HepG2 (cell line): ENCODE measurements around the gene CLIC5. TPM values are rescaled to one million over a fixed set of nuclear protein-coding genes. Genes with fewer than 3 reads are reported as not detected.

Experiments
- ATAC-seq: fragments of 200-7000 bp; cut with Tn5 transposase; 3 replicates; pipeline ENCODE4 v1.9.1; 2020; ENCODE audit warnings: mild to moderate bottlenecking, moderate library complexity
- BruUV-seq: library from RNA; stranded (reverse); fragments of 400-500 nt; replicated peaks from 2 replicates; lab custom pipeline; 2021; lab: Mats Ljungman, UMichigan
- CTCF ChIA-PET: fragments of 300-600 bp; formaldehyde crosslinking; extraction: SDS; loops from one replicate; lab custom pipeline; 2021; ENCODE audit warnings: low total read pairs, inconsistent platforms, low intra/inter-chr PET ratio; lab: Yijun Ruan, JAX
- POLR2A ChIA-PET: fragments of 350-600 bp; sonication (Branson Sonifier 250); formaldehyde crosslinking; loops from one replicate; lab custom pipeline; 2020; ENCODE audit warnings: antibody characterized with exemption, inconsistent platforms; lab: Yijun Ruan, JAX
- DNase-seq: peaks from one replicate; pipeline ENCODE4 v3.0.0-alpha.2; 2015; ENCODE audit warnings: low spot score
- FAIRE-seq: peaks from 3 replicates; lab custom pipeline; 2011; peaks lifted over from hg19 to GRCh38; lab: Jason Lieb, UNC
- H2AFZ ChIP-seq: one replicate; pipeline ENCODE4 v1.6.1; 2011; ENCODE audit warnings: low read length, inconsistent platforms
- H3K27ac ChIP-seq: fragments of 300-600 bp; 3 replicates; pipeline ENCODE4 v1.8.0; 2011; ENCODE audit warnings: mixed run types, mild to moderate bottlenecking, mixed read lengths, low read length, inconsistent platforms; ENCODE audit not compliant: insufficient read depth; ENCODE audit errors: extremely low read length
- H3K27me3 ChIP-seq, 2 experiments: fragments of 200-600 bp in 1 of 2; 2 replicates in 1 of 2; 3 replicates in 1 of 2; pipeline versions ENCODE4 v1.6.0 to v1.8.0; 2011; ENCODE audit warnings: low read length in 2 of 2, mild to moderate bottlenecking in 2 of 2, moderate library complexity in 2 of 2, inconsistent platforms in 1 of 2; ENCODE audit not compliant: insufficient read depth in 2 of 2, control insufficient read depth in 1 of 2
- H3K36me3 ChIP-seq, 2 experiments: fragments of 200-600 bp in 1 of 2; replicated peaks in 1 of 2; 2 replicates in 1 of 2; 3 replicates in 1 of 2; pipeline versions ENCODE4 v1.5.1 to v1.8.0; 2011; ENCODE audit warnings: low read length in 2 of 2, inconsistent platforms in 1 of 2; ENCODE audit not compliant: insufficient read depth in 2 of 2, control insufficient read depth in 1 of 2
- H3K4me1 ChIP-seq: 2 replicates; pipeline ENCODE4 v1.5.1; 2012; ENCODE audit warnings: low read length, inconsistent platforms; ENCODE audit not compliant: insufficient read depth
- H3K4me2 ChIP-seq: 2 replicates; pipeline ENCODE4 v1.6.0; 2011; ENCODE audit warnings: low read depth, low read length, inconsistent platforms
- H3K4me3 ChIP-seq, 3 experiments: fragments of 200-600 bp in 1 of 3; sonication (generic), shearing (Covaris generic) in 1 of 3; replicated peaks in 1 of 3; 2 replicates each; pipeline ENCODE4 v1.5.1; 2011 to 2016; ENCODE audit warnings: low read length in 3 of 3, inconsistent platforms in 2 of 3, low read depth in 2 of 3, mild to moderate bottlenecking in 2 of 3, control low read depth in 1 of 3, mixed read lengths in 1 of 3; ENCODE audit not compliant: insufficient read depth in 1 of 3
- H3K79me2 ChIP-seq: one replicate; pipeline ENCODE4 v1.6.1; 2011; ENCODE audit warnings: low read length, inconsistent platforms; ENCODE audit not compliant: insufficient read depth
- H3K9ac ChIP-seq: 2 replicates; pipeline ENCODE4 v1.6.0; 2011; ENCODE audit warnings: mild to moderate bottlenecking, low read depth, low read length, inconsistent platforms; ENCODE audit not compliant: insufficient read depth
- H3K9me3 ChIP-seq: 2 replicates; pipeline ENCODE4 v1.5.1; 2012; ENCODE audit warnings: mild to moderate bottlenecking, low read length
- H4K20me1 ChIP-seq: 2 replicates; pipeline ENCODE4 v1.6.0; 2011; ENCODE audit warnings: inconsistent platforms, mild to moderate bottlenecking, low read length, moderate library complexity; ENCODE audit not compliant: insufficient read depth
- CREM ChIP-seq, 2 experiments: sonication (generic) in 1 of 2; formaldehyde crosslinking in 1 of 2; IDR thresholded peaks; 2 replicates each; pipeline versions ENCODE4 v1.4.0 to v1.6.1; 2016 to 2020; ENCODE audit warnings: antibody characterized with exemption in 1 of 2, mild to moderate bottlenecking in 1 of 2, missing genetic modification reagents in 1 of 2
- DBP ChIP-seq: sonication (generic); formaldehyde crosslinking; IDR thresholded peaks from 2 replicates; pipeline ENCODE4 v1.4.0; 2020; ENCODE audit warnings: missing genetic modification reagents; ENCODE audit errors: not compliant biosample characterization
- MEIS2 ChIP-seq: sonication (generic); formaldehyde crosslinking; IDR thresholded peaks from 2 replicates; pipeline ENCODE4 v1.9.0; 2021; ENCODE audit warnings: mild to moderate bottlenecking, missing genetic modification reagents
- RERE ChIP-seq: IDR thresholded peaks from 2 replicates; pipeline ENCODE4 v1.6.1; 2016; ENCODE audit warnings: low read depth, missing genetic modification reagents, missing compliant biosample characterization
- ZNF512B ChIP-seq: sonication (generic); formaldehyde crosslinking; IDR thresholded peaks from 2 replicates; pipeline ENCODE4 v1.5.1; 2020; ENCODE audit warnings: missing genetic modification reagents, mild to moderate bottlenecking, borderline replicate concordance
- WGBS: methylation state at CpG from one replicate; pipeline ENCODE4 v1.1.6; 2017; ENCODE audit warnings: low lambda C conversion rate; 5-methylcytosine and 5-hydroxymethylcytosine counted together
- in situ Hi-C: cut with HindIII; loops from 2 replicates; pipeline ENCODE4 v1.10.0; 2017; ENCODE audit warnings: low pct_unique_long_range_greater_than_20kb; ENCODE audit not compliant: extremely low pct_ligation_motif_present
- intact Hi-C: fragments of 100-400 bp; cut with micrococcal nuclease; formaldehyde crosslinking; loops from one replicate; pipeline ENCODE4 v1.10.0; 2022; ENCODE audit not compliant: unreplicated experiment
- polyA plus RNA-seq, 8 experiments: library from polyadenylated mRNA; depleted of rRNA in 3 of 8; stranded (reverse) in 7 of 8; unstranded in 1 of 8; fragments of >200 nt; fragmentation: Illumina TruSeq in 4 of 8; extraction: Trizol in 4 of 8; gene quantifications; 2 replicates each; pipeline versions ENCODE4 v1.2.1 to v1.2.3, GENCODE V29; 2011 to 2016; ENCODE audit warnings: low read depth in 4 of 8, missing spikeins in 1 of 8, mixed read lengths in 1 of 8; ENCODE audit not compliant: insufficient read depth in 1 of 8
- total RNA-seq, 5 experiments: library from RNA; depleted of rRNA; stranded (reverse); fragments of >200 nt; fragmentation: Illumina TruSeq; extraction: Trizol; gene quantifications; 2 replicates each; pipeline ENCODE4 v1.2.3, GENCODE V29; 2016; ENCODE audit warnings: low read depth in 1 of 5

CLIC5 gene
- total and polyA plus RNA-seq, 2 of the 13 experiments (the other 11 are each of a cell fraction or from before 2014, with no cell fraction given), result not detected

- no peak for TF ChIP-seq RERE
Observed at GRCh38 chr6:45898941-45899682, 116.5 kb downstream of the CLIC5 start (continued).

- no peak for DNase-seq
- Histone ChIP-seq H2AFZ (no peak overlapping the region), H3K9ac (no peak overlapping the region), H3K4me3 (no peak overlapping the region), H3K27me3 (peaks cover 0 to 11% of the 10 kb centered on the region in 2 experiments; a peak in 2 of 5 replicates), H3K27ac (no peak overlapping the region), H3K36me3 (no peaks in the 10 kb centered on the region), H4K20me1 (no peaks in the 10 kb centered on the region), H3K4me2 (no peak overlapping the region), H3K4me1 (no peaks in the 10 kb centered on the region), H3K9me3 (no peaks in the 10 kb centered on the region), H3K79me2 (no peaks in the 10 kb centered on the region)
- 19% methylated on average over 6 of the region's 6 CpGs for WGBS
- ChIA-PET POLR2A (no interaction called here), CTCF (no interaction called here)
- in situ Hi-C loops, result no loop called here
- no peak for FAIRE-seq
- TF ChIP-seq CREM (IDR thresholded peaks at IDR 0.05) (no peak), CREM (CRISPR knock-in tag; IDR thresholded peaks at IDR 0.05) (no peak), MEIS2 (CRISPR knock-in tag) (no peak), ZNF512B (CRISPR knock-in tag) (no peak), DBP (CRISPR knock-in tag) (no peak)
- intact Hi-C loops, result no loop called here
- no peak for ATAC-seq
- no TSS peak for BruUV-seq
Observed at GRCh38 chr6:45896783-45897441, 118.7 kb downstream of the CLIC5 start.
